ENCODE results near the gene NCR1.
"Not testable (repeated sequence)": the region's sequence is repeated elsewhere in the genome, so short reads cannot be mapped to it uniquely, and the experiment has no call there.

NCR1 gene

GRCh38 chr19:54907899-54908298 is 2.0 kb downstream of the NCR1 start:
- DNase-seq (ENCODE audit: low read depth): not testable (repeated sequence)

GRCh38 chr19:54916822-54917221 is 10.9 kb downstream of the NCR1 start:
- DNase-seq (ENCODE audit: low read depth): no peak

GRCh38 chr19:54918499-54918898 is 12.6 kb downstream of the NCR1 start:
- no peak for DNase-seq (ENCODE audit: low read depth)

GRCh38 chr19:54919646-54920563 is 14.0 kb downstream of the NCR1 start:
- DNase-seq (ENCODE audit: low read depth): not testable (repeated sequence)

- DNase-seq (ENCODE audit: low read depth): no peak
Observed at GRCh38 chr19:54921082-54921481, 15.1 kb downstream of the NCR1 start.

- DNase-seq (ENCODE audit: low read depth): no peak
Observed at GRCh38 chr19:54923276-54923675, 17.3 kb downstream of the NCR1 start.

- no peak for DNase-seq (ENCODE audit: low read depth)
Observed at GRCh38 chr19:54928299-54928698, 22.4 kb downstream of the NCR1 start.

GRCh38 chr19:54937926-54938325 is 32.0 kb downstream of the NCR1 start:
- DNase-seq (ENCODE audit: low read depth): no peak

- DNase-seq (ENCODE audit: low read depth): no peak
Observed at GRCh38 chr19:54938906-54939305, 33.0 kb downstream of the NCR1 start.

GRCh38 chr19:54939538-54939937 is 33.6 kb downstream of the NCR1 start:
- not testable (repeated sequence) for DNase-seq (ENCODE audit: low read depth)

GRCh38 chr19:54943772-54944361 is 37.9 kb downstream of the NCR1 start:
- not testable (repeated sequence) for DNase-seq (ENCODE audit: low read depth)

GRCh38 chr19:54947381-54947780 is 41.4 kb downstream of the NCR1 start, which contains the start of gene NLRP7:
Gene NLRP7 (minus strand): TSS chr19:54947530.
- DNase-seq (ENCODE audit: low read depth): no peak

- no peak for DNase-seq (ENCODE audit: low read depth)
Observed at GRCh38 chr19:54949412-54949811, 43.5 kb downstream of the NCR1 start.

GRCh38 chr19:54950580-54950979 is 44.6 kb downstream of the NCR1 start:
- DNase-seq (ENCODE audit: low read depth): not testable (repeated sequence)

- no peak for DNase-seq (ENCODE audit: low read depth)
Observed at GRCh38 chr19:54952591-54953344, 46.8 kb downstream of the NCR1 start.

GRCh38 chr19:54953345-54953713 is 47.4 kb downstream of the NCR1 start:
- DNase-seq (ENCODE audit: low read depth): not testable (repeated sequence)

- DNase-seq (ENCODE audit: low read depth): no peak
Observed at GRCh38 chr19:54955376-54955775, 49.4 kb downstream of the NCR1 start.

GRCh38 chr19:54959840-54960239 is 53.9 kb downstream of the NCR1 start:
- DNase-seq (ENCODE audit: low read depth): no peak

Measured in GM04504 (cell line).